Measurements from ENCODE around the gene TTBK1. TPM values are rescaled to one million over a fixed set of nuclear protein-coding genes. Genes with fewer than 3 reads are reported as not detected.

The TTBK1 gene
- total and polyA plus RNA-seq, 7 donors = under 0.01 to 0.55 (median 0.25) TPM; not detected in 1

GRCh38 chr6:43292763-43293318 is 49.6 kb downstream of the TTBK1 start:
- no peak for DNase-seq
- H3K27ac ChIP-seq = no peak overlapping the region

GRCh38 chr6:43293698-43294097 is 50.4 kb downstream of the TTBK1 start:
- TF ChIP-seq EP300 (IDR thresholded peaks at IDR 0.05) (no peak), POLR2A (IDR thresholded peaks at IDR 0.05) (no peak), POLR2AphosphoS5 (IDR thresholded peaks at IDR 0.05) (no peak), CTCF (IDR thresholded peaks at IDR 0.05) (no peak)
- peaks cover 0 to 5% (median 0%) of the 10 kb centered on the region in 3 donors for H3K27me3 ChIP-seq
- H3K27ac ChIP-seq = no peak overlapping the region
- intact Hi-C loops (cut with DNase I) = no loop called here
- no peaks in the 10 kb centered on the region for H3K9me3 ChIP-seq
- H3K36me3 ChIP-seq = no peaks in the 10 kb centered on the region
- no peak overlapping the region for H3K4me3 ChIP-seq
- WGBS, 2 donors = 90 to 94% methylated on average over 3 of the region's 3 CpGs
- DNase-seq = no peak
- no peaks in the 10 kb centered on the region for H3K4me1 ChIP-seq

More at GRCh38 chr6:43292763-43293318, 49.6 kb downstream of the TTBK1 start:
- WGBS, 2 donors = 90 to 95% methylated on average over 5 of the region's 5 CpGs
- TF ChIP-seq POLR2A (IDR thresholded peaks at IDR 0.05) (no peak), POLR2AphosphoS5 (IDR thresholded peaks at IDR 0.05) (no peak), CTCF (IDR thresholded peaks at IDR 0.05) (no peak), EP300 (IDR thresholded peaks at IDR 0.05) (no peak)
- Histone ChIP-seq H3K36me3 (no peaks in the 10 kb centered on the region), H3K4me1 (no peaks in the 10 kb centered on the region), H3K4me3 (no peak overlapping the region), H3K27me3 (no peaks in the 10 kb centered on the region), H3K9me3 (no peaks in the 10 kb centered on the region)
- intact Hi-C loops (cut with DNase I) = no loop called here

DNA sequence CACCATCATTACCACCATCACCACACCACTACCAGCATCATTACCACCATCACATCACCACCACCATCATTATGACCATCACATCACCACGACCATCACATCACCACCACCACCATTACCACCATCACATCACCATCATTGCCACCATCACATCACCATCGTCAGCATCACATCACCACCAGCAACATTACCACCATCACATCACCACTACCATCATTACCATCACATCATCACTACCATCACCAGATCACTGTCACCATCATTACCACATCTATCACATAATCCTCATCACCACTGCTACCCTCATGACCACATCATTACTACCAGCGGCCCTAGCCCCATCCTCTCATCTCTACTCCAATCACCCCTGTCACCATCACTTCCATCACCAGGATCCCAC is 51.3 kb downstream of the TTBK1 start:
- Histone ChIP-seq H3K27me3 (peaks cover 0 to 5% (median 4%) of the 10 kb centered on the region in 3 donors), H3K4me3 (no peak overlapping the region), H3K36me3 (no peaks in the 10 kb centered on the region), H3K4me1 (no peaks in the 10 kb centered on the region), H3K27ac (no peak overlapping the region), H3K9me3 (no peaks in the 10 kb centered on the region)
- TF ChIP-seq POLR2AphosphoS5 (IDR thresholded peaks at IDR 0.05) (no peak), CTCF (IDR thresholded peaks at IDR 0.05) (no peak), EP300 (IDR thresholded peaks at IDR 0.05) (no peak), POLR2A (IDR thresholded peaks at IDR 0.05) (no peak)
- intact Hi-C loops (cut with DNase I) = no loop called here
- WGBS, 2 donors = 87% methylated on average over 3 of the region's 3 CpGs
- DNase-seq = no peak

- intact Hi-C loops (cut with DNase I) = no loop called here
- WGBS, 2 donors = 96% methylated on average over 3 of the region's 3 CpGs
- H3K36me3 ChIP-seq = no peaks in the 10 kb centered on the region
- no peaks in the 10 kb centered on the region for H3K4me1 ChIP-seq
- DNase-seq = no peak
- no peak overlapping the region for H3K4me3 ChIP-seq
- no peak overlapping the region for H3K27ac ChIP-seq
- TF ChIP-seq EP300 (IDR thresholded peaks at IDR 0.05) (no peak), POLR2AphosphoS5 (IDR thresholded peaks at IDR 0.05) (no peak), CTCF (IDR thresholded peaks at IDR 0.05) (no peak), POLR2A (IDR thresholded peaks at IDR 0.05) (no peak)
- H3K9me3 ChIP-seq = no peaks in the 10 kb centered on the region
- H3K27me3 ChIP-seq = peaks cover 0 to 13% (median 5%) of the 10 kb centered on the region in 3 donors
Measured at GRCh38 chr6:43295456-43295855, 52.2 kb downstream of the TTBK1 start.
